ENCODE data around the gene RBM19.
A peak's percentile ranks its signal among the peaks of the same experiment; 100 is the strongest.
"Not testable (repeated sequence)": the region's sequence is repeated elsewhere in the genome, so short reads cannot be mapped to it uniquely, and the experiment has no call there.

Gene RBM19

GRCh38 chr12:113924341-113924740 lies 41.8 kb downstream of the RBM19 start:
- no peak for DNase-seq

DNA sequence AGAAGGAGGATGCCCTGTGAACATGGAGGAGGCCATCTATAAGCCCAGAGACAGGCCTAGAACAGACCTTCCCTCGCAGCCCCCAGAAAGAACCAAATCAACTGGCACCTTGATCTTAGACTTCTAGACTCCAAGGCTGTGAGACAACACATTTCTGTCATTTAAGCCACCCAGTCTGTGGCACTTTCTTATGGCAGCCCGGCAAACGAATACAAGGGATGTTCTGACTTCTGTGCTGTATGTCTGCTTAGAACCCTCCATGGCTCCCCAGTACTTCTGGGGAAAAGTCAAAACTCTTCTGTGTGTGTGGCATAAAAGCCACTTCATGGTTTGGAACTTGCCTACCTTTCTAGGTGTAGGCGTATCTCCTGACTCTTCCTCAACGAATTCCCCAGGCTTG lies 42.9 kb downstream of the RBM19 start:
- no peak for DNase-seq

- no peak for DNase-seq
Observed at GRCh38 chr12:113921430-113921829, 44.7 kb downstream of the RBM19 start.

- no peak for DNase-seq
Observed at GRCh38 chr12:113919791-113920190, 46.3 kb downstream of the RBM19 start.

- DNase-seq: no peak
Observed at GRCh38 chr12:113918306-113918705, 47.8 kb downstream of the RBM19 start.

DNA sequence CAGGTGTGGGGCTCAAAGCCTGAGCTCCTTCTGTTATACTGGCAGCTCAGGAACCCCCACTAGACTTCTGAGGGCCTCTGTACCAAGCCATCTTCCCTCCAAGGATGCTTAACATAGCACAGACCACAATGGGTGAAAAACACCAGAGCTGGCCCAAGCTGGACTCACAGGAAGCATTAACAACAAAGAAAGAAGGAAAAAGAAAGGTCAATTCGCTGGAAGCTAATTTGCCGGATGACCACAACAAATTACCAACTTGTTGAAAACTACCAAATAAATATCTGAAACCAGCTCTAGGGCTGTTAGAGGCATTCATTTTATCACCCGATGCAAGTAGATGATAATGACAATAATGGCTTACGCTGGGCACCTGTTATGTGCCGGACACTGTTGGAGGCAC lies 48.7 kb downstream of the RBM19 start:
- no peak for DNase-seq

DNA sequence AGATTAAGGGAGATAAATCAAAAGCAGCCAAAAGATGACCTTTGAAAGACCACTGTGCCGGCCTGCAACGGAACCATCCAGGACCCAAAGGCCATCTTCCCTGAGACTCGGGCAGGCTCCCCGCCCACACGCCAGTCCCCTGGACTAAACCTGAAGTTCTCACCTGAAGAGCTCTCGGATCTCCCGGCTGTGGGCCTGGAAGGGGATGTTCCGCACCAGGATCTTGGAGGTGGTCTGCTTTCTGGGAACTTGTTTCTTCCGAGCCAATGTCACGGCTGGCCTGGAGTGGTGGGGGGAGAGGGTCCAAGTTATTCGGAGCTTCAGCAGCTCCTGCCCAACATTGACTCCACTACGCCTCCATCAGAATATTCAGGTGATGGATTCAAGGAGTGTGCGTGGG lies 51.3 kb downstream of the RBM19 start:
- no peak for DNase-seq

- no peak for DNase-seq
Observed at GRCh38 chr12:113914176-113914575, 51.9 kb downstream of the RBM19 start.

- DNase-seq: peak; percentile 21 to 40
Observed at GRCh38 chr12:113912760-113913329, 53.3 kb downstream of the RBM19 start.

DNA sequence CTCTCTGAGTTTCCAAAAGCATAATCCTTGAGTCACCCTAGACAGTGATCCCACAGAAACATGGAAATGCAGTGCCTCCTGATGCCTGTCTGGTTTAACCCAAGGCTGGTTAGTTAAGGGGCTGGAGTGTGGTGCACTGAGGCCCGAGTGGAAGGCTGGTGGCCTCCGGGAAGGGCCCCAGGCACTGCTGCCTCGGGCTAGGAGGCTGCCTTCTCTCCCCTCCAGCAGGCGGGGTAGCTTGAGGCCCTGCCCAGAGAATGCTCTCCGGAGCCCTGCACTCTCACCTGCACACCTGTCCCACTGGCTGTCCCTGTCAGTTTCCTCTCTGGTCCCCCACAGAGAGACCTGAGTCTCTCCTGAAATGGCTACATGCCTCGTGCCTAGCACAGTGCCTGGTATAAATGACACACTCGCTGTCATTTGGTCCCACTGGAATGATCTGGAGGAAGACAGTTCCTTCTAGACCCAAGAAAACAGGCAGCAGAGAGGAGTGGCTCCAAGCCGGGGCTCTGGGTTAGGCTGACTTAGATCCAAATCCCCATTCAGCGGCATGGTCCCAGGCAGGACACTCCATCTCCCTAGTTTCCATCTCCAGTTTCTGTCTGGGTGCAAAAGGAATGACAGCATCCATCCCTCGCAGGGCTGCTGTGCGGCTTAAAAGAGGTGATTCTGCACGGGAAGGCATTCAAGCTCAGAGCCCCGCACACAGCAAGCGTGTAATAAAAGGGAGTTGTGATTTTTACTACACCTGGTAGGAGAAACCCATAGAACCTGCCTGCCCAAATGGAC lies 54.0 kb downstream of the RBM19 start:
- no peak for DNase-seq

- no peak for DNase-seq
Observed at GRCh38 chr12:113910751-113911272, 55.3 kb downstream of the RBM19 start.

DNA sequence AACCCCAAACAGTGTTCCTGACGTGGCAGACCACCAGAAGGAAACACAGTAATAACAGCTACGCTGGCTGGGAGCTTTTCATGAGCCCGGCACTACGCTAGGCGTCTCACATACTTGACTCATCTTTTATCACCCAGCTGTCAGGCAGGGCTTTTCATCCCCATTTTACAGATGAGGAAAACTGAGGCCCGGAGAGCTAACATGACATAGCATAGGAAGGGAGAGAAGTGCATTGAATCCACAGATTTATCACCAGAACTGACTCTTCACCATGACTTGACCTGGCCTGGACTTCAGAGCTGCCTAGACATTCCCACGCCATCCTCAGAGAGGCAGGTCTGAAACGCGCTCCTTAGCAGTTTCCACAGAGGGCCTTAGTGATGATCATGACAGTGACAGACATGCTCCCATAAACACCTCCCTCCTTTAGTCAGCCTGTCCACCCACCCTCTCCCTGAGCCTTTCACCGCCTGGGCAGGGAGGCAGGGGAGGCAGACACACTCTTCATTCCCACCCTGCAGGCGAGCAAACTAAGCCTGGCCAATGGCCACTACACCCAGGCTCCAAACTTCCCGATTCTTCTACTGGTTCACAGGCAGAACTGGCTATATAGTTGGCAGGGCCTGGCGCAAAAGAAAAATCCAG lies 56.2 kb downstream of the RBM19 start:
- DNase-seq: no peak

GRCh38 chr12:113908584-113909100 lies 57.5 kb downstream of the RBM19 start:
- no peak for DNase-seq

GRCh38 chr12:113907446-113908180 lies 58.5 kb downstream of the RBM19 start:
- no peak for DNase-seq

- DNase-seq: no peak
Observed at GRCh38 chr12:113906411-113907200, 59.5 kb downstream of the RBM19 start.

GRCh38 chr12:113905829-113906228 lies 60.3 kb downstream of the RBM19 start:
- no peak for DNase-seq

GRCh38 chr12:113903381-113903863 lies 62.7 kb downstream of the RBM19 start:
- no peak for DNase-seq

GRCh38 chr12:113901319-113901718 lies 64.8 kb downstream of the RBM19 start:
- not testable (repeated sequence) for DNase-seq

DNA sequence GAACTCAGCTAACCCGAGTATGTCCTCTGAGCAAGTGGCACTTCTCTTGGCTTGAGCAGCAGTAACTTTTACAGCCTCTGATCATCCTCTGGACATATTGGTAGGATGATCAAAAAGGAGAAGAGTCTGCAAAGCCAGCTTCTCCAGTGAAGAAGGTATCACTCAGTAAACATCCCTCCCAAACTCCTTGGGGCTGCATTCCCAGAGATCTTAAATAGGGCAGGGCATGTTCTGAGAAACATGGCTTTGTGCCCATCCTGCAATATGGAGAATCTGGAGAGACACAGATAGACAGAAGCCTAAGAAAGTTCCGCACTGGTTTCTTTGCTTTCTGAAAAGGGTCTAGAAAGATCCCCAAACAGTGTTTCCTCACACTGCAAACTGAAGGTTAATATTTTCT lies 65.4 kb downstream of the RBM19 start:
- no peak for DNase-seq

DNA sequence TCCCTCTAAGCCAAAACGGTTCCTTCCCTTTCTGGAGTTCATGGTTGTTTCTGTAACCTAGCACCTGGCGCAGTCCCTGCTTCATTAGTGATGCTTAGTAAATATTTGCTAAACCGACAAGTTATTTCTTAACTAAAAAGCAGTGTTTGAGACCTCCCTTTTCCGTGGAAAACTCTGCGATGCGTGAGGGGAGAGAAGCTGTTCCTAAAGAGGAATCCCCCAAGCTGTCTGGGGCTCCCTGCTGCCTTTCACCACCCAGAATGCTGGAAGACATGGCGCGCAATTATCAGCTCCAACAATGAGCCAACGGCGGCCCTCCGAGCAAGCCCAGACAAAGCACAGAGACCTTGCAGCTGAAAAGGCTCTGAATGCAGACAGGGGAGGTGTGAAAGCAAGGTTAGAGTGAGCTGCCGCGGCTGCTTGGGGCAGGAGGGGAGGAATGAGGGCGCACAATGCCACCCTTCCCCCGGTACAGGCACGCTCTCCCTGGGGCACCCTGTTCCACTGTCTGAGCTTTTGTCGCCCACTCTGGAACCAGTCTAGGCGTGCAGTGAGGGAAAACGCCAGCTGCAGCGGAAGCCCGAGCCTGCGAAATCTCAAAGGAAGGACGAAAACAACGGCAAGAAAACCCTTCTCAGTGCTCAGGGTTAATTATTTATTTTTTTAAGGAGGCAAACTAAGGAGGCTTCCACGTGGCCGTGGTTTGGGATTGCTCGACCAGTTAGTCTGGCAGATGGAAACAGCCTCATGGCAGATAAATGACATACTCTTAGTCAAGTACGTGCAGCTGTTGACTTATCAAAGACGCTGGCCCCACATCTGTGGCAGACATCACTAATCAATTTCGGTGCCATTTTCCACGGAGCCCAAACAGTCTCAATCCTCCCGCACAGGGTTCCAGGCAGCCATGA lies 66.3 kb downstream of the RBM19 start:
- DNase-seq: no peak

GRCh38 chr12:113899042-113899560 lies 67.0 kb downstream of the RBM19 start:
- DNase-seq: no peak

Measured in activated CD4-positive, alpha-beta T cell treated with anti-CD3 and anti-CD28 coated beads for 4 hours (primary cell).